IMR-90 (cell line): Measurements from ENCODE around the gene CERKL. TPM values are rescaled to one million over a fixed set of nuclear protein-coding genes. Genes with fewer than 3 reads are reported as not detected.

Experiments used
- ATAC-seq: fragments of 200-7000 bp; cut with Tn5 transposase; 2 replicates; pipeline ENCODE4 v1.9.1; 2020; ENCODE audit warnings: low read depth, mild to moderate bottlenecking, moderate library complexity
- BruUV-seq: library from RNA; stranded (reverse); fragments of 400-500 nt; replicated peaks from 2 replicates; lab custom pipeline; 2021; lab: Mats Ljungman, UMichigan
- CTCF ChIA-PET: fragments of 300-600 bp; formaldehyde crosslinking; extraction: SDS; loops from one replicate; lab custom pipeline; 2021; ENCODE audit warnings: antibody characterized with exemption; lab: Yijun Ruan, JAX
- POLR2A ChIA-PET: fragments of 300-600 bp; sonication (Branson Sonifier 250); formaldehyde crosslinking; loops from one replicate; lab custom pipeline; 2022; ENCODE audit warnings: antibody characterized with exemption; ENCODE audit not compliant: unreplicated experiment; lab: Charles Lee
- DNase-seq: peaks from one replicate; pipeline ENCODE4 v3.0.0; 2013
- H2AFZ ChIP-seq: replicated peaks from 2 replicates; pipeline ENCODE3; 2013; ENCODE audit warnings: low read length, mild to moderate bottlenecking; ENCODE audit not compliant: poor library complexity
- H2AK5ac ChIP-seq: 2 replicates; pipeline ENCODE4 v1.6.1; 2013; ENCODE audit warnings: low read depth, low read length, inconsistent platforms
- H2AK9ac ChIP-seq: replicated peaks from 2 replicates; pipeline ENCODE3; 2013; ENCODE audit warnings: mild to moderate bottlenecking, low read depth, low read length, moderate library complexity; ENCODE audit not compliant: poor library complexity
- H2BK120ac ChIP-seq: 2 replicates; pipeline ENCODE4 v1.6.1; 2013; ENCODE audit warnings: low read depth, low read length, inconsistent platforms
- H2BK15ac ChIP-seq: 3 replicates; pipeline ENCODE4 v1.6.1; 2013; ENCODE audit warnings: low read depth, low read length, inconsistent platforms
- H2BK20ac ChIP-seq: 2 replicates; pipeline ENCODE4 v1.6.1; 2013; ENCODE audit warnings: low read depth, mild to moderate bottlenecking, inconsistent platforms, low read length, moderate library complexity
- H2BK5ac ChIP-seq: 2 replicates; pipeline ENCODE4 v1.6.1; 2013; ENCODE audit warnings: mild to moderate bottlenecking, low read depth, low read length, inconsistent platforms; ENCODE audit not compliant: poor library complexity, severe bottlenecking
- H3K14ac ChIP-seq: replicated peaks from 2 replicates; pipeline ENCODE4 v1.6.1; 2013; ENCODE audit warnings: low read depth, low read length, inconsistent platforms
- H3K18ac ChIP-seq: 2 replicates; pipeline ENCODE4 v1.6.1; 2013; ENCODE audit warnings: low read depth, low read length, control low read depth
- H3K23ac ChIP-seq: 2 replicates; pipeline ENCODE4 v1.6.1; 2013; ENCODE audit warnings: low read depth, low read length, inconsistent platforms
- H3K27ac ChIP-seq: 2 replicates; pipeline ENCODE4 v1.5.1; 2013; ENCODE audit warnings: mild to moderate bottlenecking, control low read depth, low read length; ENCODE audit not compliant: insufficient read depth
- H3K27me3 ChIP-seq: 2 replicates; pipeline ENCODE4 v1.6.1; 2013; ENCODE audit warnings: low read length; ENCODE audit not compliant: control insufficient read depth, insufficient read depth
- H3K36me3 ChIP-seq: 2 replicates; pipeline ENCODE4 v1.6.1; 2013; ENCODE audit warnings: low read length, mixed read lengths; ENCODE audit not compliant: control insufficient read depth, insufficient read depth
- H3K4ac ChIP-seq: 2 replicates; pipeline ENCODE4 v1.6.1; 2013; ENCODE audit warnings: low read depth, low read length, inconsistent platforms
- H3K4me1 ChIP-seq: 2 replicates; pipeline ENCODE4 v1.6.1; 2013; ENCODE audit warnings: low read length, mixed read lengths; ENCODE audit not compliant: control insufficient read depth, insufficient read depth
- H3K4me2 ChIP-seq: 2 replicates; pipeline ENCODE4 v1.6.1; 2013; ENCODE audit warnings: low read depth, mild to moderate bottlenecking, control low read depth, low read length, moderate library complexity
- H3K4me3 ChIP-seq: 2 replicates; pipeline ENCODE4 v1.5.1; 2013; ENCODE audit warnings: low read depth, mild to moderate bottlenecking, control low read depth, low read length, moderate library complexity; ENCODE audit not compliant: insufficient read depth
- H3K56ac ChIP-seq: 2 replicates; pipeline ENCODE4 v1.6.1; 2013; ENCODE audit warnings: low read length, inconsistent platforms; ENCODE audit not compliant: insufficient read depth; ENCODE audit errors: extremely low read depth
- H3K79me1 ChIP-seq, 2 experiments: 2 replicates each; pipeline ENCODE4 v1.6.1; 2013; ENCODE audit warnings: low read length in 2 of 2, inconsistent platforms in 1 of 2, low read depth in 1 of 2
- H3K9ac ChIP-seq: 2 replicates; pipeline ENCODE4 v1.6.1; 2013; ENCODE audit warnings: low read depth, low read length, control low read depth
- H3K9me1 ChIP-seq: 2 replicates; pipeline ENCODE4 v1.6.1; 2013; ENCODE audit warnings: low read length, inconsistent platforms; ENCODE audit not compliant: insufficient read depth
- H3K9me3 ChIP-seq: 2 replicates; pipeline ENCODE4 v1.6.1; 2013; ENCODE audit warnings: low read length; ENCODE audit not compliant: control insufficient read depth, insufficient read depth
- H4K20me1 ChIP-seq: 2 replicates; pipeline ENCODE4 v1.6.1; 2013; ENCODE audit warnings: low read length, inconsistent platforms; ENCODE audit not compliant: insufficient read depth
- H4K5ac ChIP-seq: 2 replicates; pipeline ENCODE4 v1.6.1; 2013; ENCODE audit warnings: mild to moderate bottlenecking, low read depth, low read length, control low read depth
- H4K8ac ChIP-seq, 2 experiments: 2 replicates each; pipeline ENCODE4 v1.6.1; 2013; ENCODE audit warnings: low read depth in 2 of 2, low read length in 2 of 2, control low read depth in 1 of 2, inconsistent platforms in 1 of 2
- H4K91ac ChIP-seq: 2 replicates; pipeline ENCODE4 v1.6.1; 2013; ENCODE audit warnings: low read depth, low read length, inconsistent platforms; ENCODE audit not compliant: insufficient read depth
- MXI1 ChIP-seq: IDR thresholded peaks from 2 replicates; pipeline ENCODE4 v1.6.1; 2012; ENCODE audit warnings: low read depth, mild to moderate bottlenecking, low read length, moderate library complexity, borderline replicate concordance
- RAD21 ChIP-seq: IDR thresholded peaks from 2 replicates; pipeline ENCODE4 v1.6.1; 2012; ENCODE audit warnings: low read length, improper control_type of control experiment
- WGBS, 2 experiments: methylation state at CpG; one replicate each; pipeline versions ENCODE4 v1.1.5 to v1.1.7; 2013; ENCODE audit warnings: missing lambda C conversion rate in 2 of 2; ENCODE audit not compliant: insufficient read length in 1 of 2; ENCODE audit errors: extremely low coverage in 2 of 2; 5-methylcytosine and 5-hydroxymethylcytosine counted together
- dilution Hi-C: fragments of 300-500 bp; cut with HindIII; formaldehyde crosslinking; loops from one replicate; pipeline ENCODE4 v1.14.3; 2018; ENCODE audit warnings: low sequenced_read_pairs; ENCODE audit not compliant: unreplicated experiment
- in situ Hi-C: fragments of 300-500 bp; cut with MboI; formaldehyde crosslinking; loops from 3 replicates; pipeline ENCODE4 v1.14.3; 2019; ENCODE audit warnings: low sequenced_read_pairs, inconsistent platforms, mixed read lengths
- intact Hi-C: fragments of 100-400 bp; cut with micrococcal nuclease; formaldehyde crosslinking; loops from 2 replicates; pipeline ENCODE4 v1.10.0; 2022
- polyA plus RNA-seq, 3 experiments: library from polyadenylated mRNA; depleted of rRNA; stranded (reverse); fragments of >200 nt; gene quantifications; 2 replicates each; pipeline ENCODE4 v1.2.3, GENCODE V29; 2012; ENCODE audit warnings: low replicate concordance in 1 of 3
- total RNA-seq: library from RNA; depleted of rRNA; stranded (reverse); fragments of >200 nt; gene quantifications from 2 replicates; pipeline ENCODE4 v1.2.3, GENCODE V29; 2012
- TF ChIP-seq, protein P1 (sequence below): conservative IDR thresholded peaks from 2 replicates; pipeline ENCODE4 v1.5.1; 2012; ENCODE audit warnings: mild to moderate bottlenecking, low read depth, low read length, improper control_type of control experiment

CERKL gene
- total and polyA plus RNA-seq, 2 of the 4 experiments (the other 2 are of a cell fraction), result under 0.01 TPM; not detected in 1

DNA sequence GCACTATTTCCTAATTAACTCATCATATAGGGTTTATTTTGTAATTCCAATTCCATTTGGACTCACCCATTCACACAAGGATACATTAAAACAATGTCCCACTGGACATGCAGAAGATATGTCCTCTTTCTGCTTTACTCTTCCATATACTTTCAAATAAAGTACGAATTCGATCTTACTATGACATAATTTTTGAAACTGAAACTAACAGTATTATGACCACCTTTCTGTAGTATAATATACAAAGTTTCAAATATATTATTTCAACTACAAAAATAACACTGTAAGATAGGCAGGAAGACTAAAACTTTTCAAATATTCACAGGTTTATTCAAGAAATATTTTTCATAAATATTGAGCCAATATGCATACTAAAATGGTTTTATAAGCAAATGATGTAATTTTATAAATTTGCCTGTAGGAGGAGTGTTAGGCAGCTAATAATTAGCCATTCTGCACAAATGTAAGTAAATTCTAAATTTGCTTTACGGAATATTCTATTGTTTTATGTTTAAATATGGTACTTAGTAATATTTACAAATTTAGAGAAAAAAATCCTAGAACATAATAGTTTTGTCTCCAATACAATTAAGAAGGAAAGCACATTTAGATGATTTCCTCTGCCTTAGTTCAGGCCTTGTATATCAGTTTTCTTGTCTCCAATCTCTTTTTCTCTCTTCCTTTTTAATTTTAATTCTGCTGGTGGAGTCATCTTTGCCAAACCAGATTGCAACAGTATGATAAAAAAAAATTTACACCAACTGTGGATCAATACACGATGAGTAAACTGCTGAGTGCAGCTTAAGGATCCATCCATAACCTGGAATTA lies 85.9 kb downstream of the CERKL start:
- Histone ChIP-seq H3K4me3 (no peak overlapping the region), H4K91ac (no peak overlapping the region), H3K79me1 (no peaks in the 10 kb centered on the region), H3K18ac (no peak overlapping the region), H3K4me1 (no peaks in the 10 kb centered on the region), H3K56ac (no peak overlapping the region), H2AFZ (no peak overlapping the region), H3K27ac (no peak overlapping the region), H4K5ac (no peak overlapping the region), H3K9me3 (no peaks in the 10 kb centered on the region), H3K9me1 (no peaks in the 10 kb centered on the region), H2BK5ac (no peak overlapping the region), H3K23ac (no peak overlapping the region), H2BK20ac (no peak overlapping the region), H2AK5ac (no peak overlapping the region), H4K20me1 (no peaks in the 10 kb centered on the region), H2AK9ac (no peak overlapping the region), H2BK120ac (no peak overlapping the region), H3K27me3 (no peaks in the 10 kb centered on the region; the same call in none of the 2 replicates), H3K9ac (no peak overlapping the region), H3K4me2 (no peak overlapping the region), H2BK15ac (no peak overlapping the region), H4K8ac (no peak overlapping the region), H3K36me3 (no peaks in the 10 kb centered on the region), H3K14ac (no peak overlapping the region), H3K4ac (no peak overlapping the region)
- ATAC-seq, result no peak
- dilution Hi-C loops (no loop called here), intact Hi-C loops (no loop called here), in situ Hi-C loops (no loop called here)
- CTCF ChIA-PET, result no interaction called here
- TF ChIP-seq RAD21, result 0 out of 2 replicates have a peak, but pooled peaks have one; percentile 6
- TF ChIP-seq, protein P1, sequence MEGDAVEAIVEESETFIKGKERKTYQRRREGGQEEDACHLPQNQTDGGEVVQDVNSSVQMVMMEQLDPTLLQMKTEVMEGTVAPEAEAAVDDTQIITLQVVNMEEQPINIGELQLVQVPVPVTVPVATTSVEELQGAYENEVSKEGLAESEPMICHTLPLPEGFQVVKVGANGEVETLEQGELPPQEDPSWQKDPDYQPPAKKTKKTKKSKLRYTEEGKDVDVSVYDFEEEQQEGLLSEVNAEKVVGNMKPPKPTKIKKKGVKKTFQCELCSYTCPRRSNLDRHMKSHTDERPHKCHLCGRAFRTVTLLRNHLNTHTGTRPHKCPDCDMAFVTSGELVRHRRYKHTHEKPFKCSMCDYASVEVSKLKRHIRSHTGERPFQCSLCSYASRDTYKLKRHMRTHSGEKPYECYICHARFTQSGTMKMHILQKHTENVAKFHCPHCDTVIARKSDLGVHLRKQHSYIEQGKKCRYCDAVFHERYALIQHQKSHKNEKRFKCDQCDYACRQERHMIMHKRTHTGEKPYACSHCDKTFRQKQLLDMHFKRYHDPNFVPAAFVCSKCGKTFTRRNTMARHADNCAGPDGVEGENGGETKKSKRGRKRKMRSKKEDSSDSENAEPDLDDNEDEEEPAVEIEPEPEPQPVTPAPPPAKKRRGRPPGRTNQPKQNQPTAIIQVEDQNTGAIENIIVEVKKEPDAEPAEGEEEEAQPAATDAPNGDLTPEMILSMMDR, result peak; percentile 28; the same call in 1 of the 2 replicates
- TF ChIP-seq MXI1, result no peak
- POLR2A ChIA-PET, result no interaction called here
- no CpG with 5 or more reads among the region's 4 CpGs for WGBS, 2 experiments
- DNase-seq, result peak; percentile 6
- BruUV-seq, result no TSS peak
